ENCODE data around the gene SPOPL. TPM values are rescaled to one million over a fixed set of nuclear protein-coding genes. Genes with fewer than 3 reads are reported as not detected.

SPOPL gene
- total and polyA plus RNA-seq, 2 donors (not counting 1 experiment from before 2014, with no cell fraction given): 14.0 to 53.6 TPM

GRCh38 chr2:138499684-138500083 lies 1.9 kb upstream of the SPOPL start:
- intact Hi-C loops (cut with micrococcal nuclease): loop anchor here (5.0 kb wide), 2 partner anchors 48 to 63 kb away; no protein-coding TSS in a partner anchor
- H3K4me2 ChIP-seq (replicated peaks; ENCODE audit: low read depth, low read length, poor library complexity, severe bottlenecking): no peak overlapping the region
- H3K4me1 ChIP-seq (ENCODE audit: control insufficient read depth in 2 of 2, insufficient read depth in 2 of 2, low read length in 2 of 2): peaks cover 17 to 23% of the 10 kb centered on the region in 2 donors
- no peaks in the 10 kb centered on the region for H3K9me3 ChIP-seq (ENCODE audit: control extremely low read depth in 1 of 3, control insufficient read depth in 2 of 3, insufficient read depth in 1 of 3, low read length in 2 of 3)
- H3K36me3 ChIP-seq (replicated peaks in 1 of 2; ENCODE audit: control extremely low read depth in 1 of 2, control insufficient read depth in 1 of 2, extremely low read depth in 1 of 2, insufficient read depth in 2 of 2, low read length in 1 of 2): no peaks in the 10 kb centered on the region
- Mint-ChIP-seq H3K27me3 (no peaks in the 10 kb centered on the region), H3K4me3 (peak overlapping the region; percentile 53), H3K4me1 (peaks cover 35% of the 10 kb centered on the region), H3K9me3 (ENCODE audit: insufficient read depth) (no peaks in the 10 kb centered on the region), H3K27ac (peak overlapping the region; percentile 12)
- no peaks in the 10 kb centered on the region for H3K27me3 ChIP-seq (replicated peaks in 1 of 4; ENCODE audit: control extremely low read depth in 1 of 4, control insufficient read depth in 3 of 4, insufficient read depth in 4 of 4, low read length in 3 of 4)
- H3K4me3 ChIP-seq (ENCODE audit: control extremely low read depth in 1 of 5, extremely low read depth in 1 of 5, insufficient read depth in 1 of 5, low read depth in 2 of 5, low read length in 4 of 5): no peak overlapping the region
- no peak overlapping the region for H3K9ac ChIP-seq (ENCODE audit: low read length)
- no peak overlapping the region for H2AFZ ChIP-seq (ENCODE audit: insufficient read depth, low read depth, low read length, poor library complexity, severe bottlenecking)
- ATAC-seq (ENCODE audit: low read depth) (no peak), DNase-seq (no peak)
- WGBS (ENCODE audit: insufficient coverage): 90% methylated on average over 2 of the region's 4 CpGs
- H4K20me1 ChIP-seq (ENCODE audit: control insufficient read depth, insufficient read depth, low read length, poor library complexity, severe bottlenecking): no peaks in the 10 kb centered on the region
- ChIA-PET CTCF (interaction anchor here (1.5 kb wide), 1 partner anchor 23 kb away, joined by 4 read pairs; no protein-coding TSS in a partner anchor), POLR2A (no interaction called here)
- TF ChIP-seq EZH2 (IDR thresholded peaks at IDR 0.05; ENCODE audit: borderline replicate concordance, insufficient read depth, low read depth, low read length, poor library complexity, severe bottlenecking) (no peak), CTCF (IDR thresholded peaks at IDR 0.05) (no peak)
- peaks cover 29% of the 10 kb centered on the region for H3K79me2 ChIP-seq (ENCODE audit: control insufficient read depth, insufficient read depth, low read length)
- no peak overlapping the region for H3K27ac ChIP-seq (ENCODE audit: low read length in 2 of 2)

DNA sequence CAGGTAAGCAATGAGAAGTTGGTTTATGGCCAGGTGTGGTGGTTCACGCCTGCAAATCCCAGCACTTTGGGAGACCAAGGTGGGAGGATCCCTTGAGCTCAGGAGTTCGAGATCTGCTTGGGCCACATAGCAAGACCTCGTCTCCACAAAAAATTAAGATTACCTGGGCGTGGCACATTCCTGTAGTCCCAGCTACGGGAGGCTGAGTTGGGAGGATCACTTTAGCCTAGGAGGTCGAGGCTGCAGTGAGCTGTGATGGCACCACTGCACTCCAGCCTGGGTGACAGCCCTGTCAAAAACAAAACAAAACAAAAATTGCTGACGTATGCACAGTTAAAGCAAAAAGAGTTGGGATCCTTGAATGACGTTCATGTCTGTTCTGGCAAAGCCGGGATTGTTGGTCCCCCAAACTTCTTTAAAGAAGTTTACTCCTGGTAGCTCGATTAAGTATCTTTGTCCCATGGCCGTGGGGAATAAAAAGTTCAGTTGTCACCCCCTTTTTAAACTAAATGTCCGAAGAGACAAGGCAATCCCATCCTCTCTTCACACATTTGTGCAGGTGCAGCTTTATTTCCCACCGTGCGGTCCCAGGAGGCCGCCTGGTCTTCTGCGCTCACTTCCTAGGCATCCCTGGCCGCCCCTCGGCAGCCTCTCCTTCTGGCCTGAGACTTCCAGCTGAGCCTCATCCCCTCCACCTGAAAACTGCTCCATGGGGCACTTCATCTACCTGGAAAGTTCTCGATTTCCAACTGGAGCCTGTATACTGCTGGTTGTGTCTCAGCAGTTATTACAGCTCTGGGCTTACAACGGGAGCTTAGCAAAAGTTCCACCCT lies 762 bp upstream of the SPOPL start:
- Histone ChIP-seq H3K79me2 (ENCODE audit: control insufficient read depth, insufficient read depth, low read length) (peaks cover 37% of the 10 kb centered on the region), H3K27ac (ENCODE audit: low read length in 2 of 2) (peak overlapping the region; percentile 69 to 97), H4K20me1 (ENCODE audit: control insufficient read depth, insufficient read depth, low read length, poor library complexity, severe bottlenecking) (no peaks in the 10 kb centered on the region), H3K27me3 (replicated peaks in 1 of 4; ENCODE audit: control extremely low read depth in 1 of 4, control insufficient read depth in 3 of 4, insufficient read depth in 4 of 4, low read length in 3 of 4) (no peaks in the 10 kb centered on the region), H3K9ac (ENCODE audit: low read length) (peak overlapping the region; percentile 93), H2AFZ (ENCODE audit: insufficient read depth, low read depth, low read length, poor library complexity, severe bottlenecking) (peak overlapping the region; percentile 90), H3K9me3 (ENCODE audit: control extremely low read depth in 1 of 3, control insufficient read depth in 2 of 3, insufficient read depth in 1 of 3, low read length in 2 of 3) (no peaks in the 10 kb centered on the region), H3K4me1 (ENCODE audit: control insufficient read depth in 2 of 2, insufficient read depth in 2 of 2, low read length in 2 of 2) (peaks cover 25 to 30% of the 10 kb centered on the region in 2 donors), H3K36me3 (replicated peaks in 1 of 2; ENCODE audit: control extremely low read depth in 1 of 2, control insufficient read depth in 1 of 2, extremely low read depth in 1 of 2, insufficient read depth in 2 of 2, low read length in 1 of 2) (no peaks in the 10 kb centered on the region), H3K4me3 (ENCODE audit: control extremely low read depth in 1 of 5, extremely low read depth in 1 of 5, insufficient read depth in 1 of 5, low read depth in 2 of 5, low read length in 4 of 5) (peak overlapping the region; percentile 70 to 99 (median 91)), H3K4me2 (replicated peaks; ENCODE audit: low read depth, low read length, poor library complexity, severe bottlenecking) (peak overlapping the region; percentile 78)
- Mint-ChIP-seq H3K4me3 (peak overlapping the region; percentile 86), H3K27ac (peak overlapping the region; percentile 79), H3K27me3 (no peaks in the 10 kb centered on the region), H3K4me1 (peaks cover 39% of the 10 kb centered on the region), H3K9me3 (ENCODE audit: insufficient read depth) (no peaks in the 10 kb centered on the region)
- no peak for ATAC-seq (ENCODE audit: low read depth)
- intact Hi-C loops (cut with micrococcal nuclease): loop anchor here (5.0 kb wide), 2 partner anchors 46 to 61 kb away; no protein-coding TSS in a partner anchor
- 52% methylated on average over 17 of the region's 20 CpGs for WGBS (ENCODE audit: insufficient coverage)
- TF ChIP-seq EZH2 (IDR thresholded peaks at IDR 0.05; ENCODE audit: borderline replicate concordance, insufficient read depth, low read depth, low read length, poor library complexity, severe bottlenecking) (no peak), CTCF (IDR thresholded peaks at IDR 0.05) (no peak)
- no peak for DNase-seq
- ChIA-PET POLR2A (no interaction called here), CTCF (interaction anchor here (0.8 to 1.5 kb wide), 2 partner anchors 10 to 24 kb away, joined by 3 to 4 read pairs; no protein-coding TSS in a partner anchor)

Data from B cell (primary cell).